LNCaP clone FGC (cell line): ENCODE results near the gene DNAH6.

Experiments
- DNase-seq: peaks from one replicate; pipeline ENCODE4 v3.0.0-alpha.2; 2011; ENCODE audit warnings: low read depth
- H3K4me3 ChIP-seq: 2 replicates; pipeline ENCODE4 v1.5.1; 2011; ENCODE audit warnings: mild to moderate bottlenecking, low read depth, low read length, control low read depth
- CTCF ChIP-seq: IDR thresholded peaks from 2 replicates; pipeline ENCODE4 v1.5.1; 2012; ENCODE audit warnings: mild to moderate bottlenecking; ENCODE audit not compliant: control insufficient read depth, insufficient read depth; ENCODE audit errors: extremely low read depth

DNAH6 gene

GRCh38 chr2:84629550-84629949 is 113.3 kb downstream of the DNAH6 start:
- no peak for DNase-seq
- H3K4me3 ChIP-seq = no peak overlapping the region
- no peak for TF ChIP-seq CTCF

GRCh38 chr2:84631047-84631446 is 114.7 kb downstream of the DNAH6 start:
- H3K4me3 ChIP-seq = no peak overlapping the region
- TF ChIP-seq CTCF = peak; percentile 72
- DNase-seq = peak; percentile 23

GRCh38 chr2:84631985-84632384 is 115.7 kb downstream of the DNAH6 start:
- H3K4me3 ChIP-seq = no peak overlapping the region
- no peak for DNase-seq
- TF ChIP-seq CTCF = no peak

GRCh38 chr2:84636080-84636971 is 120.0 kb downstream of the DNAH6 start:
- no peak for DNase-seq
- no peak for TF ChIP-seq CTCF
- H3K4me3 ChIP-seq = no peak overlapping the region

- DNase-seq = no peak
- TF ChIP-seq CTCF = no peak
- H3K4me3 ChIP-seq = no peak overlapping the region
Observed at GRCh38 chr2:84639751-84640150, 123.5 kb downstream of the DNAH6 start.

GRCh38 chr2:84640411-84640810 is 124.1 kb downstream of the DNAH6 start:
- DNase-seq = no peak
- H3K4me3 ChIP-seq = no peak overlapping the region
- no peak for TF ChIP-seq CTCF

GRCh38 chr2:84641021-84641420 is 124.7 kb downstream of the DNAH6 start:
- no peak for TF ChIP-seq CTCF
- DNase-seq = no peak
- no peak overlapping the region for H3K4me3 ChIP-seq
